Muscle layer of colon (tissue), 2 donors: ENCODE results near the gene TWIST2.
A peak's percentile ranks its signal among the peaks of the same experiment; 100 is the strongest.

ENCODE experiments used
- H3K27ac ChIP-seq: one replicate; pipeline ENCODE4 v1.7.0; 2013; ENCODE audit warnings: low read depth, mild to moderate bottlenecking, low read length, moderate library complexity
- H3K27me3 ChIP-seq, 2 donors: one replicate each; pipeline ENCODE4 v1.7.0; 2013; ENCODE audit warnings: low read length in 2 of 2, mild to moderate bottlenecking in 2 of 2; ENCODE audit not compliant: insufficient read depth in 2 of 2, control insufficient read depth in 1 of 2
- H3K36me3 ChIP-seq: one replicate; pipeline ENCODE4 v1.7.0; 2013; ENCODE audit warnings: mild to moderate bottlenecking, low read length; ENCODE audit not compliant: insufficient read depth
- H3K4me1 ChIP-seq: one replicate; pipeline ENCODE4 v1.7.0; 2013; ENCODE audit warnings: mild to moderate bottlenecking, low read length; ENCODE audit not compliant: insufficient read depth
- H3K4me3 ChIP-seq, 2 donors: one replicate each; pipeline ENCODE4 v1.7.0; 2013; ENCODE audit warnings: low read length in 2 of 2, low read depth in 1 of 2, mild to moderate bottlenecking in 1 of 2, moderate library complexity in 1 of 2
- H3K9ac ChIP-seq: one replicate; pipeline ENCODE4 v1.7.0; 2013; ENCODE audit warnings: low read length
- H3K9me3 ChIP-seq: one replicate; pipeline ENCODE4 v1.7.0; 2013; ENCODE audit warnings: mild to moderate bottlenecking, low read length
- donor health status: abdominal sarcoma.
- donor health status: Adenocarcinoma of cecum.

Gene TWIST2

DNA sequence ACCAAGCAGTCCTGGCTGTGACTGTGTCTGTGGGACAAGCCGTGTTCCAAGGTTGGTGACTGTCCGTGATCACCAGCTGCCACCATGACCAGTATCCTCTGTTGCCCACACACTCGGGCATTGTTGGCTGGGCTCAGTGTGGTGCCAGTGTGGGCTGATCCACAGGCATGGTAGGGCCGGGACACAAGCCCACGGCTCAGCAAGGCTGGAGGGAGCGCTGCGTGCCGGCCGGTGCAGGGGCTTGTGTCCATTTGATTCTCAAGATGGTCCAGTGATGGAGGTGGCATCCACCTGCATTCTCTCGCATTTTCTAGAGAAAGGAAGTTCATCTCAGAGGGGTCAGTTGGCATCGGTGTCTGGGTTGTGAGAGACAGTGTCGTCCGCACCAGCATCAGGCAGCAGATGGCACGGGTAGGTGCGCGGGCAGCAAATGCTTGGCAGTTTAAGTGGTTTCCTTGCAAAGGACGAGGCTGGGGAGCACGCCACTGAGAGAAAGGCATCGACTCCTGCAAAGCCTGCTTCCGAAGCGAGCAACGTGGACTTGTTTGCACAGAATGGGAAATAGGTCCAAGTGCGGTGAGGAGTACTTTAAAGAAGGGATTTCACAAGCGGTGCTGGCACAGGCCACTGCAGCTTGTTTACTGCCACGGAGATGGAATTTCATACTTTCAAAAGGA is 20.9 kb downstream of the TWIST2 start:
- H3K36me3 ChIP-seq: no peaks in the 10 kb centered on the region
- H3K4me3 ChIP-seq: peak overlapping the region in 1 of 2 donors; percentile 10
- H3K27me3 ChIP-seq: no peaks in the 10 kb centered on the region
- H3K9ac ChIP-seq: no peak overlapping the region
- no peaks in the 10 kb centered on the region for H3K9me3 ChIP-seq
- H3K4me1 ChIP-seq: peaks cover 53% of the 10 kb centered on the region
- H3K27ac ChIP-seq: peak overlapping the region; percentile 78

DNA sequence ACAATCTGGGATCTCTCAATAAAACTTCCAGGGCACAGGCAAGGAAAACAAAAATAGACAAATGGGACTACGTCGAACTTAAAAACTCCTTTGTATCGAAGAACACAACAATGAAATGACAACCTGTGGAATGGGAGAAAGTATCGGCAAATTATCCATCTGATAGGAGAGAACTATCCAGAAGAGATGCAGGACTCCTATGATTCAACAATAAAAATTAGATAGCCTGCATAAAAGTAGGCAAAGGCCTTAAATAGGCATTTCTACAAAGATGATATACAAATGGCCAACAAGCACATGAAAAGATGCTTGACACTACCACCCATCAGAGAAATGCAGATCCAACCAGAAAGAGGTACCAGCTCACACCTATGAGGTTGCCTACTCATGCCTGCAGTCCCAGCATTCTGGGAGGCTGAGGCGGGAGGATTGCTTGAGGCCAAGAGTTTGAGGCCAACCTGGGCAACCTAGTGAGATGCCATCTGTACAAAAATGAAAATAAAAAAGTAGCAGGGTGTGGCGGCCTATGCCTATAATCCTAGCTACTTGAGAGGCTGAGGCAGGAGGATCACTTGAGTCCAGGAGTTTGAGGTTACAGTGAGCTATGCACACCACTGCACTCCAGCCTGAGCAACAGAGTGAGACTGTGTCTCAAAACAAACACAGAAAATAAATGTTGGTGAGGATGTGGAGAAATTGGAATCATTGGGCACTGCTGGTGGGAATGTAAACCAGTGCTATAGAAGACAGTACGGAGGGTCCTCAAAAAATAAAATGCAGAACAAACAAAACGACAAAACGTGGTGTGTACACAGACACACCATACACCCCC is 21.6 kb downstream of the TWIST2 start:
- peak overlapping the region; percentile 15 for H3K27ac ChIP-seq
- H3K4me1 ChIP-seq: peaks cover 46% of the 10 kb centered on the region
- H3K9ac ChIP-seq: no peak overlapping the region
- no peaks in the 10 kb centered on the region for H3K36me3 ChIP-seq
- peak overlapping the region in 1 of 2 donors; percentile 10 for H3K4me3 ChIP-seq
- H3K27me3 ChIP-seq: no peaks in the 10 kb centered on the region
- no peaks in the 10 kb centered on the region for H3K9me3 ChIP-seq

DNA sequence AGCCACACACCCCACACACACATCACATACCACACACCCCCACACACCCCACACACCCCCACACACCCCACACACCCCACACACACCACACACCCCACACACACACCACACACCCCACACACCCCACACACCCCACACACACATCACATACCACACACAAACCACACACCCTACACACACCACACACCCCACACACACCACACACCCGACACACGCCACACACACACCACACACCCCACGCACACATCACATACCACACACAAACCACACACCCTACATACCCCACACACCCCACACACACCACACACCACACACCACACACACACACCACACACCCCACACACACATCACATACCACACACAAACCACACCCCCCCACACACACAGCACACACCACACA is 22.4 kb downstream of the TWIST2 start:
- no peak overlapping the region for H3K9ac ChIP-seq
- no peaks in the 10 kb centered on the region for H3K36me3 ChIP-seq
- peaks cover 43% of the 10 kb centered on the region for H3K4me1 ChIP-seq
- H3K27ac ChIP-seq: no peak overlapping the region
- no peaks in the 10 kb centered on the region for H3K9me3 ChIP-seq
- no peaks in the 10 kb centered on the region for H3K27me3 ChIP-seq
- no peak overlapping the region for H3K4me3 ChIP-seq

DNA sequence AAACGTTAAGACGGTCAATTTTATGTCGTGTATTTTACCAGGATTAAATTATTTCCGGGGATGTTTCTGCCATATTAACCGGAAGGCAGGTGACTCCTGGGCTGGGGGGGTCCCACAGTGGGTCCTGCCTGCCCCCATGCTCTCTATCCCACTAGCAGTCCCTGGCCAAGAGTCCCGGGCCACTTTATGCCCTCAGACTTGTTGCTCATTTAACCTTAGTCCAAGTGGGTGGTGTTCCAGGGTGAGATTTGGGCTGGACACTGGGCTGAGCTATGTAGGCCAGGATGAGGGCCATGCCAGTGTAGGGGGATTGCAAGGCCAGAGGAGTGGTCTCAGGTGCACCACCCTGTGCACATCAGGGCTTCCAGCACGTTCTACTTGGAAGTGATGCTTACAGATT is 24.1 kb downstream of the TWIST2 start:
- H3K9ac ChIP-seq: no peak overlapping the region
- peaks cover 33% of the 10 kb centered on the region for H3K4me1 ChIP-seq
- no peaks in the 10 kb centered on the region for H3K36me3 ChIP-seq
- no peaks in the 10 kb centered on the region for H3K27me3 ChIP-seq
- H3K4me3 ChIP-seq: no peak overlapping the region
- no peaks in the 10 kb centered on the region for H3K9me3 ChIP-seq
- H3K27ac ChIP-seq: no peak overlapping the region

DNA sequence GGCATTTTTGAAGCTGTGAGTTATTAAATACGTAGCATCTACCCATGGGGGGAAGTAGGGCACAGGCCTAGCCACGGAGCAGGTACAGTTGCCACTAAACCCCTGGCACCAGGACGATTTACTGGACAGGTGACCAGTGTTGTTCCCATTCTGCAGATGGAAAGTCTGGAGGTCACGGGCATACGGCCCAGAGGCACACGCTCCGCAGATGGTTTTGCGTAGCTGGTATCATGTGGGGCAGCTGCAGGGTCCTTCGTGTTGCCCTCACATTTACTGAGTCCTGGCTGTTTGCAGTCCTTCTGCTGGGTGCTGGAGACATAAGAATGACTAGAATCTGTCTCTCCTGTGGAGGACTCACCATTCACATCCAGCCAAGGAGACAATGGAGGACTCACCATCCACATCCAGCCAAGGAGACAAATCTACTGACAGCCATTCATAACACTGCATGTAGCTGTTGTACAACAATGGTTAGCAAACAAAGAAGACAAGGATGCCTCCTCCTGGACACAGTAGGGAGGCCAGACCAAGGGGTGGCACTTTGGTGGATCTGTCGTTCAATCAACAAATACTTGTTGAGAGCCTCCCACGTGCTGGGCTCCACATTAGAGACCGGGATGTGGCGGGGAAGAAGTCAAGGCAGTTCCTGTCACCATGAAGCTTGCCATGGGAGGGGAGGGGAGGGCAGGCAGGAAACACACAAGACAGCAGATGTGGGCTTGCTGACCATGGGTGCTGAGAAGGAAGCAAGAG is 24.9 kb downstream of the TWIST2 start:
- Histone ChIP-seq H3K9ac (no peak overlapping the region), H3K27ac (no peak overlapping the region), H3K4me3 (no peak overlapping the region), H3K4me1 (peaks cover 25% of the 10 kb centered on the region), H3K27me3 (no peaks in the 10 kb centered on the region), H3K36me3 (no peaks in the 10 kb centered on the region), H3K9me3 (no peaks in the 10 kb centered on the region)

DNA sequence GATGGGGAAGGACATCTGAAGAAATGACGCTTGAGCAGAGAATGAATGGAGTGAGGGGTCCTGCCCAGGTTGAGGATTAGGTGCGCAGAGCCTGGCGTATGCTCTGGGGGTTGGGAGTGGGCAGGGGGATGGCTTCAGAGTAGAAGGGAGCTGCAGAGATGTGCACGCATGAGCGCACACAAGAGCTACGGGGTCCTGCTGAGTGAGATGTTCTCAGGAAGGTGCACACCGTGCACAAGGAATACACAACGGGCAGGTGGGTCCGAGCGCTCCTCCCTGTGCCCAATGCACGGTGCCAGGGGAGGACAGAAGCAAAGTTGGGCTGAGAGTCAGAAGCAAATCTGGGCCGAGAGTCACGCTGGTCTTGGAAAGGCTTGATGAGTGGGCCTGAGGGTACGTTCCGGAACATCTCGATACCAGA is 25.5 kb downstream of the TWIST2 start:
- H3K36me3 ChIP-seq: no peaks in the 10 kb centered on the region
- H3K9ac ChIP-seq: no peak overlapping the region
- no peaks in the 10 kb centered on the region for H3K27me3 ChIP-seq
- no peaks in the 10 kb centered on the region for H3K9me3 ChIP-seq
- H3K4me3 ChIP-seq: no peak overlapping the region
- H3K27ac ChIP-seq: no peak overlapping the region
- H3K4me1 ChIP-seq: peaks cover 19% of the 10 kb centered on the region

DNA sequence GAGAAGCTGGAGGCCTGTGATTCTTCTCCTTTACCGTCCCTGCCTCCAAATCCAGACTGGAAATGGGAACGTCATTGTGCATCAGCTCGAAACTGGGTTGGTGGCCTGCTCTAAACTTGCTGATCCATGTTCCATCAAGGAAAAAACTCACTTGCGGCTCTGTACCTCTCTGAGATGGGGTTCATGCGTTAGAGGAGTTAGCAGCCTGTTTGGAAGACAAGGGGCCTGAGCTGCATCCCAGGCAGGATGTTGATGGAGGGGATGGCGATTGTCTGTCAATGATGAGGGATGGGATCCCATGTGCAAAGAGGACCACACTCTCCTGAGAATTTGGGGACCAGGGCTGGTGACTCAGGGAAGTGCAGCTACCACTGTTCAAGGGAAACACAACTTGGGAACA is 26.0 kb downstream of the TWIST2 start:
- Histone ChIP-seq H3K4me1 (peaks cover 15% of the 10 kb centered on the region), H3K27me3 (no peaks in the 10 kb centered on the region), H3K27ac (no peak overlapping the region), H3K9me3 (no peaks in the 10 kb centered on the region), H3K9ac (no peak overlapping the region), H3K4me3 (no peak overlapping the region), H3K36me3 (no peaks in the 10 kb centered on the region)

DNA sequence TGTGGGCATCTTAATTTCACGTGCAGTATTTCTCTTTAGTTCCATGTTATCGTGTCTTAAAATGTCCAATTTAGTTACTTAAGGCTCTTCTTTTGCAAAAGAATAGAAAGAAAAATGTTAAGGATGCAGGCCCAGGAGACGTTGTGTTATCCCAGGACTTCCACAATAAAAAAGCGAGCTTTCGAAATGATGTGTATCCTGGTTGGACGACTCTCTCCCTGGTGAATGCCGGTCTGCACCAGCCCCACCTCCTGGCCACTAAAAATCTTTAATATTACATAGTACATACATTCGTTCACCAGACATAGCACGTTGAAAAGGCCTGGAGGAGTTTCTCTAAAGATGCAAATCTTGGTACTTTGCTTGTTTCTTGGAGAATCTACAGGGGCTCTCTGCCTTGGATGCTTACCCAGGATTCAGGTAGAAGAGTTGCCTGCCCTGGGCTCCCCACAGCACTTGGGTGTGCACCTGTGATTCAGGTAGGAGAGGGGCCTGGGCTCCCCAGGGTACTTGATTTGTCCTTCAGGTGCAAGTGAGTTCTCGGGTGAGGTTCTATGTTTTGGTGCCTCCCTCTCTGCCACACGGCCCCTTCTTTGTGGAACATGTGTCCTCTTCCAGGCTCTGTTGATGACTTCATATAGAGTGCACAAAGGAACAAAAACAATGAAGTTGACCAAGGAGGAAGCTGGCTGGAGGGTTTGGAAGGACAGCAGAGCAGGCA is 26.6 kb downstream of the TWIST2 start:
- peaks cover 8% of the 10 kb centered on the region for H3K4me1 ChIP-seq
- no peaks in the 10 kb centered on the region for H3K9me3 ChIP-seq
- H3K27me3 ChIP-seq: no peaks in the 10 kb centered on the region
- no peak overlapping the region for H3K4me3 ChIP-seq
- H3K36me3 ChIP-seq: no peaks in the 10 kb centered on the region
- no peak overlapping the region for H3K9ac ChIP-seq
- H3K27ac ChIP-seq: no peak overlapping the region

DNA sequence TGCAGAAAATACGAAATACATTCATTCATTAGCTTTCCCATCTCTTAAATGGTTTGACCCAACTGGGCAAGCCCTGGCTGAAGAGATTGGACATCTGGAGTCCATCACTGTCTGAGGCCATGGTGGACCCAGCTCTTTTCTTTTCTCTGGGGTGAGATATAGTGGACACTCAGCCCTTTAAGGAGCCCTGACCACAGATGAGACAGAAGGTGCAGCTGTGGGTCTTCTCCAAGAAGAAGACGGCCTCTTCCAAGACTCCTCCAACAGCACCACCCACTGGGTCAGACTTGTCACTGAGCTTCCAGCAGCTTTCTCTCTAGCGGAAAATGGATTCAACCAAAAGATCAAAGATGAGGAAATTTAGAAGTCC is 27.2 kb downstream of the TWIST2 start:
- Histone ChIP-seq H3K36me3 (no peaks in the 10 kb centered on the region), H3K27ac (no peak overlapping the region), H3K4me3 (no peak overlapping the region), H3K27me3 (no peaks in the 10 kb centered on the region), H3K9ac (no peak overlapping the region), H3K9me3 (no peaks in the 10 kb centered on the region), H3K4me1 (peaks cover 8% of the 10 kb centered on the region)

DNA sequence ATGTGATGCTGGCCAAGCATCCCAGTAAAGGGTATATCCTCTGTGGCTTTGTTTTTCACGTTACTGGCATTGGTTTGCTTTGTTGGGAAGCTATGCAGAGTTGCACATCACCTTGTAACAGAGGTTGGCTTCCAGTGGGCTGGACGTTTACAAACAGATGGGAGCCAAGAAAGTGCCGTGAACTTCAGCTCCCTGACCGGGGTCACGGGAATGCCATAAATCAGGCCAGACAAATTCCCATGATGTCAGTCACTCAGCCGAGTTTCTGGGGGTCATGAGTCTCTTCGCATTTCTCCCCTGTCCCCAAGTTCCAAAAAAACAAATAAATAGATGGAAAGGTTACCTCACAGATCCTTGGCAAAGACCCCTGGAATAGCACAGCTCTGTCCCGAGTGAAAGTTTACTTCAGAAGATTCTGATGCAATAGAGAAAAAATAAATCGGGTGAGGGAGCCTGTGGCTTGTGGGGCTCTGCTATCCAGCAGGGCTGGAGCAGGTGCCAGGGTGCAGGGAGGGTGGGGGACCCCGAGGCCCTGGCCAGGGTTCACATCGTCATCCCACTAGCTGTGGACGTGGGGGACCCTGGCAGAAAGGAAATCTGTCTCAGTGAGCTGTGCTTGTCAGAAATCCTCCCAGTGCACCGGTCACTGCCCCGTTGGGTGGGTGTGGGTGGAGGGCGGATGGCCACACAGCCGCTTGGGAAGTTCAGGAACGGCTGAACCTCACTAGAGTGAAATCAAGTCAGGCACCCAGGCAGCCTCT is 27.8 kb downstream of the TWIST2 start:
- Histone ChIP-seq H3K36me3 (no peaks in the 10 kb centered on the region), H3K27me3 (no peaks in the 10 kb centered on the region), H3K27ac (peak overlapping the region; percentile 24), H3K9me3 (no peaks in the 10 kb centered on the region), H3K4me1 (peaks cover 8% of the 10 kb centered on the region), H3K4me3 (no peak overlapping the region), H3K9ac (no peak overlapping the region)
